DND-41 (cell line): ENCODE measurements around the gene TPD52L1.

Experiments used
- CTCF ChIP-seq: IDR thresholded peaks from 2 replicates; pipeline ENCODE4 v1.5.1; 2012; ENCODE audit warnings: borderline replicate concordance, low read length, moderate library complexity, mild to moderate bottlenecking; ENCODE audit not compliant: poor library complexity, severe bottlenecking; ENCODE audit errors: extremely low read depth
- EZH2 ChIP-seq: IDR thresholded peaks from 3 replicates; pipeline ENCODE4 v1.6.1; 2012; ENCODE audit warnings: borderline replicate concordance, low read depth, mild to moderate bottlenecking, moderate library complexity, low read length, inconsistent platforms; ENCODE audit not compliant: severe bottlenecking

- TF ChIP-seq CTCF (no peak), EZH2 (no peak)
These were observed 1.9 kb upstream of the TPD52L1 start for GRCh38 chr6:125151700-125152099.
